ENCODE results near the gene ZNF19.
"Not testable (repeated sequence)": the region's sequence is repeated elsewhere in the genome, so short reads cannot be mapped to it uniquely, and the experiment has no call there.

Gene ZNF19

DNA sequence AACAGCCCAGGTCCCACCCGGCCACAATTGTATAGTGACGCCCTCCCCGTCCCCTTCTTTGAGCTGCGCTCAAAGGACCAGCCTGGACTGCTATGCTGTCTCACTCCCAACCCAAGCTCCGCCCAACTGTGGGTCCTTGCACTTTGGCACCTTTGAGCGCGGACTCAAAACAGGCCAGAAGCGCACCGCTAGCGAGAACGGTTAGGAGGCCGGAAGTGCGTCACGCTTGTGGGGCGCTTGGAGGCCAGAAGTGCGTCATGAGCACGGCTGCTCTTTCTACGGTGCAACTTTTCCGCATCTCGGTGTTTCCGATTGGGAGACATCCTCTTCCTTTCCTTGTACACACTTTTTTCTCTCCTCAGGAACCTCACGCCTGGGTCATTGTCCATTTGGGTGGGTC is at the start of gene ZNF19:
Gene ZNF19 (minus strand): TSS at position 203 of the 400 bp plus-strand sequence. CDS start 7,210 bp downstream, outside the sequence.
- DNase-seq (ENCODE audit: low read depth in 2 of 3, low spot score in 2 of 3), result no peak

GRCh38 chr16:71537643-71538042 is 48.5 kb upstream of the ZNF19 start:
- no peak for DNase-seq (ENCODE audit: low read depth in 2 of 3, low spot score in 2 of 3)

GRCh38 chr16:71536752-71537499 is 47.8 kb upstream of the ZNF19 start:
- no peak for DNase-seq (ENCODE audit: low read depth in 2 of 3, low spot score in 2 of 3)

DNA sequence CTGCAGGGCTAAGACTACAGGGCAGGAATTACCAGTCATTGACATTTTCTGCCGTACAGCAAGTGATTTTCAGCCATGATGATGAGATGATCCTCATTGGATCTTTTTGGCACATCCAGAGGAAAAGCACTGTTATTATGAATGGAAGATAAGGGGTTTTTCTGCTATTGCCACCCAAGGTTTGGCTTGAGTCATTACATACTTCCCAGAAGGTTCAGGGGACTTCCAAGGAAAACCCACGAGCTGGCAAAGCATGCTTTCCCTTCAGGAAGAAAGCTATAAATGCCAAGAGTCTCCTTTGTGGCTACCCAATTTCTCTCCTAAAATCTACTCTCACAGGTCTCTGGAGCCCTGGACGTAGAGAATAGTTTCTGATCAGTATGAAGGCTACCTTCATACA is 43.2 kb upstream of the ZNF19 start:
- no peak for DNase-seq (ENCODE audit: low read depth in 2 of 3, low spot score in 2 of 3)

- no peak for DNase-seq (ENCODE audit: low read depth in 2 of 3, low spot score in 2 of 3)
These were observed 39.7 kb upstream of the ZNF19 start for GRCh38 chr16:71528863-71529262.

DNA sequence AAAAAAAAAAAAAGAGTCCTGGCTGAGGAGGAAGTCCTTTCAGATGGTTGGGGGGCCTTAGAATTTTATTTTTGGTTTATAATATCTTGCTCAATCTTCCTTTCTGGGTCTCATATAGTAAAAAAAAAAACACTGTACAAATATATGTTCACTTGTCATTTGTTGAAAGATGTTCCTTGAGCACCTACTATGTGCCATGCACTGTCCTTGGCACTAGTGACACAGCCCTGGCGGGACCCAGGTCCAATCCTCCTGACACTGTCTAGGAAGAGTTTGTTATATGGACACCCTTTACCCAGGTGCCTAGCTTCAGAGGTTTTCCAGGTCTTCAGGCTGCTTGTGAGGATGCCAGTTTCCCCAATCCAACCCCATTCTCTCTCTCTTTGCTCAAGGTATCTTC is 39.1 kb upstream of the ZNF19 start:
- no peak for DNase-seq (ENCODE audit: low read depth in 2 of 3, low spot score in 2 of 3)

- no peak for DNase-seq (ENCODE audit: low read depth in 2 of 3, low spot score in 2 of 3)
These were observed 37.0 kb upstream of the ZNF19 start, which contains the start of gene CHST4 for GRCh38 chr16:71526111-71526631. TSS of gene CHST4 (plus strand) at chr16:71526426. CDS start at chr16:71536678, 10,252 bp downstream.

GRCh38 chr16:71524566-71525553 is 35.7 kb upstream of the ZNF19 start:
- no peak for DNase-seq (ENCODE audit: low read depth in 2 of 3, low spot score in 2 of 3)

DNA sequence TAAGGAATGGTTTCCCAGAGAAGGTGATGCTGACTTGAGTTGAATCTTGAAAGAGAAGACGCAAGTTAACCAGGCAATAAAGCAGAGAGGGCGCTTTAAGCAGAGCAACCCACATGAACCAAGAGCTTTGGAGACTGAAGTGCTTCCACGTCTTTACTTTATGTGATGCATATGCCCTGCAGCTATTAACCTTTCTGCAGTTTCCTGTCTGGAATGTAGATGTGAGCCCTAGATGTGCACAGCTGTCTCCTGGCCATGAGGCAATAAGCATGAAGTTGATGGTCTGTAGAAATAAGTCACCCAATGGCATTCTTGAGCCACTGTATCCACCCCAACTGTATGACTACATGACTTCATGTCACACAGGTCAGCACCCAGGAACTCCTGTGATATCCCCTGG is 31.4 kb upstream of the ZNF19 start:
- no peak for DNase-seq (ENCODE audit: low read depth in 2 of 3, low spot score in 2 of 3)

DNA sequence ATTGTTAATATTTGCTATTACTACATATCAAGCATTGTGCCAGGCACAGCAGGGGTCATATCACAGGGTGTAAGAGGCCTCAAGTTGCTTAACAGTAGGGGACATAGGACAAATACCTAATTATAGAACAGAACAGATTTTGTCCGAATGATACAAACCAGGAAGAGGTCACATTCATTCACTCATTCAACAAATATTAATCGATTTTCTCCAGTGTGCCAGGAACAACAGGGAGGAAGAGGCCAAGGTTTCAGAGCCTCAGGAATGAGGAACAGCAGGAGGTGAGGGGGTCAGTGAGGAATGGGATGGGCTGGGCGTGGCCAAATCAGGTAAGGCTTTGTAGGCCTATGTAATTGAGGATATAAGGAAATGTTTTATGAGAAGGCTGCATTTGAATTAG is 25.9 kb upstream of the ZNF19 start:
- DNase-seq (ENCODE audit: low read depth in 2 of 3, low spot score in 2 of 3), result no peak

DNA sequence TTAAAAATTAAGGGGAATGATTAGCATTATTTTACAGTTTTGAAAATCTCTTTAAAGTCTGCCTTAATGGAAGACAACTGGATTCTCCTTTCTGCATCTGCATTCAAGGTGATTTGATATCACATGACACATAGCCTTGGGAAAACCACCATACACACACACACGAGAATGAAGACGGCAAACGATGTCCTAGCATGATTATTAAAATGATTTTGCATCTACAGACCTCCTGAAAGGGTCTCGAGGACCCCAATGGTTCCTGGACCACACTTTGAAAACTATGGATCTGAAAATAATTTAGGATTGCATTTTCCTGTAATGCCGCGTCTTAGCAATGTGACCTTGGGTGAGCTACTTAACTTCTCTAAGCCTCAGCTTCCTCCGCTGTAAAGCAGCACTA is 25.4 kb upstream of the ZNF19 start:
- DNase-seq (ENCODE audit: low read depth in 2 of 3, low spot score in 2 of 3), result no peak

DNA sequence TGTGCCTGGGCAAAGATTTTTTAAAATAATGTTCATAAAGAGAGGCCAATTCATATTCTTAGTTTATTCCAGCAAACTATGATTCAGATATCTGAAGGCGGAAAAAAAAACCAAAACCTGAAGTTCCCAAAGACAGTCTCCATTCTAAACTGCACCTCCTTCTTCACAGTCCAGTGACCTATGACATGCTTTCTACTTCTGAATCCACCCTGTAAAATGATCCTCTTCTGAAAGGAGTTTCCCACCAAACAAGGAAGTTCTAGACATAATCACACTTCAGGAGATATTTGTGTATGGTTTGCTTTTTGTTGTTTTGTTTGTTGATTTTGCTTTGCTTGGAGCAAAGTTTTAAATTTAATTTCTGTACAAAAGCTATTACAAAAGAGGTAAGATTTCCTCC is 24.2 kb upstream of the ZNF19 start:
- no peak for DNase-seq (ENCODE audit: low read depth in 2 of 3, low spot score in 2 of 3)

DNA sequence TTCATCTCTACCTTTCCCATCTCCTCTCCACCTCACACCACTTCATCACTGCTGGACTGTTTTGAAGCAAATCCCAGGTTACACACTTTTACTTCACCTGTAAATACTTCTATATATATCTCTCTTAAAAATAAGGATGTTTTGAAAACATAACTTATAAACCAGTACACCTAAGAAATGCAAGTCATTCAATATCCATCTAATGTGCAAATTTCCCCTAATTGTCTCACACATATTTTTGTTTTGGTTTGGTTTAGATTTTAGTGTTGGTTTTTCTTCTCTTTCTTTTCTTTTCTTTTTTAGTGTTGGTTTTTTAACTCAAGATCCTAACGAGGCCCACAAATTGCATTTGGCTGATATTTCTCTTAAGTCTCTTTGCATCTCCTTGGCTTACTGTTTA is 17.9 kb upstream of the ZNF19 start:
- DNase-seq (ENCODE audit: low read depth in 2 of 3, low spot score in 2 of 3), result no peak

- no peak for DNase-seq (ENCODE audit: low read depth in 2 of 3, low spot score in 2 of 3)
These were observed 15.8 kb upstream of the ZNF19 start for GRCh38 chr16:71504901-71505300.

DNA sequence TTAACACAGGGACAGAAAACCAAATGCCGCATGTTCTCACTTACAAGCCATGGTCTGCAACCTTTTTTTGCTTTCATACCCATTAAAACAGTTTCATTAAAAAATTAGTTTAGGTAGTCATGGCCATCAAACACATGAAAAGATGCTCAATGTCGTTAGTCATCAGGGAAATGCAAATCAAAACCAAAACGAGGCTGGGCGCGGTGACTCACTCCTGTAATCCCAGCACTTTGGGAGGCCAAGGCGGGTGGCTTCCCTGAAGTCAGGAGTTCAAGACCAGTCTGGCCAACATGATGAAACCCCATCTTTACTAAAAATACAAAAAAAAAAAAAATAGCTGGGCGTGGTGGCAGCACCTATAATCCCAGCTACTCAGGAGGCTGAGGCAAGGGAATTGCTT is 14.9 kb upstream of the ZNF19 start:
- not testable (repeated sequence) for DNase-seq (ENCODE audit: low read depth in 2 of 3, low spot score in 2 of 3)

DNA sequence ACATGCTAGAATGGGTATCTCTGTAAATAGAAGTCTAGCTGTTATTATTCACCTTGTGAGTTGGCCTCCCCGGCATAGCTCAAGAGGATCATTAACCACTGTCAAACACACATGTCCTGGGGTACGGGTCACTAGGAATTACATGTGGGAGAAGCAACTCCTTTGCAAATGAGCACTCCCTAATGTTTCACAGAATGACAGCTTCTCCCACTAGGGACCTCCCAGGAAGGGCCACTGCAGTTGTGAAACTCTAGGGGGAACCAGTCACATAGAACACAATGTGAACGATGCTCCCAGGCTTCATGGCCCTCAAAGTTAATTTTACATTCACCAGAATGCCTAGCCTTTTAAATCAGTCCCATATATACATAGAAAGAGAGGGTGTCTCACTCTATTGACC is 12.4 kb upstream of the ZNF19 start:
- DNase-seq (ENCODE audit: low read depth in 2 of 3, low spot score in 2 of 3), result no peak

GRCh38 chr16:71500964-71501363 is 11.8 kb upstream of the ZNF19 start:
- DNase-seq (ENCODE audit: low read depth in 2 of 3, low spot score in 2 of 3), result no peak

- DNase-seq (ENCODE audit: low read depth in 2 of 3, low spot score in 2 of 3), result no peak
These were observed 10.7 kb upstream of the ZNF19 start for GRCh38 chr16:71499775-71500364.

- no peak for DNase-seq (ENCODE audit: low read depth in 2 of 3, low spot score in 2 of 3)
These were observed 8.9 kb upstream of the ZNF19 start for GRCh38 chr16:71498031-71498430.

DNA sequence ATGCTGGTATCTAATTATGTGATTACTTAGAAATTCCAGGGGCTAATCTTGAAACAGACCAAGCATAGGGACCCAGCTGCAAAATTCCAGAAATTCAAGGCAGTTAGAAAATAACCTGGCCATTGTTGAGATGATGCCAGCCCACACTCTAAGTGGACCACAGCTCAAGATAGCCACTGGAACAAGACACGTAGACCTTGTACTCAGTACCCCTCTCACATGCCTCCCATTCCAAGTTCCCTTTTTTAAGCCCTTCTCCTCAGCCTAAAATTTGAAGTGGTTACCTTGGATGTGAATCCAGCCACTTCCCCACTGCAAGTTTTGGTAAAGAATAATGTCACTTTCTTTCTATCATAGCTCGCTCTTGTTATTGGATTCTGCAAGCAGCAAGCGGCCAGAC is 4.1 kb upstream of the ZNF19 start:
- DNase-seq (ENCODE audit: low read depth in 2 of 3, low spot score in 2 of 3), result no peak

- no peak for DNase-seq (ENCODE audit: low read depth in 2 of 3, low spot score in 2 of 3)
These were observed 3.7 kb upstream of the ZNF19 start for GRCh38 chr16:71492786-71493185.

Data from activated CD8-positive, alpha-beta memory T cell treated with anti-CD3 and anti-CD28 coated beads for 48 hours (primary cell).